GM03348 (cell line): Measurements from ENCODE around the gene PGC.

ENCODE experiments used
- DNase-seq: peaks from one replicate; pipeline ENCODE4 v3.0.0; 2012; ENCODE audit warnings: low spot score

Gene PGC

GRCh38 chr6:41697861-41698781, 49.1 kb downstream of the PGC start:
- DNase-seq, result peak; percentile 85

- no peak for DNase-seq
Observed at GRCh38 chr6:41696788-41697187, 50.4 kb downstream of the PGC start.

GRCh38 chr6:41695825-41696224, 51.4 kb downstream of the PGC start:
- DNase-seq, result no peak

- DNase-seq, result peak; percentile 37
Observed at GRCh38 chr6:41694815-41695526, 52.2 kb downstream of the PGC start.

DNA sequence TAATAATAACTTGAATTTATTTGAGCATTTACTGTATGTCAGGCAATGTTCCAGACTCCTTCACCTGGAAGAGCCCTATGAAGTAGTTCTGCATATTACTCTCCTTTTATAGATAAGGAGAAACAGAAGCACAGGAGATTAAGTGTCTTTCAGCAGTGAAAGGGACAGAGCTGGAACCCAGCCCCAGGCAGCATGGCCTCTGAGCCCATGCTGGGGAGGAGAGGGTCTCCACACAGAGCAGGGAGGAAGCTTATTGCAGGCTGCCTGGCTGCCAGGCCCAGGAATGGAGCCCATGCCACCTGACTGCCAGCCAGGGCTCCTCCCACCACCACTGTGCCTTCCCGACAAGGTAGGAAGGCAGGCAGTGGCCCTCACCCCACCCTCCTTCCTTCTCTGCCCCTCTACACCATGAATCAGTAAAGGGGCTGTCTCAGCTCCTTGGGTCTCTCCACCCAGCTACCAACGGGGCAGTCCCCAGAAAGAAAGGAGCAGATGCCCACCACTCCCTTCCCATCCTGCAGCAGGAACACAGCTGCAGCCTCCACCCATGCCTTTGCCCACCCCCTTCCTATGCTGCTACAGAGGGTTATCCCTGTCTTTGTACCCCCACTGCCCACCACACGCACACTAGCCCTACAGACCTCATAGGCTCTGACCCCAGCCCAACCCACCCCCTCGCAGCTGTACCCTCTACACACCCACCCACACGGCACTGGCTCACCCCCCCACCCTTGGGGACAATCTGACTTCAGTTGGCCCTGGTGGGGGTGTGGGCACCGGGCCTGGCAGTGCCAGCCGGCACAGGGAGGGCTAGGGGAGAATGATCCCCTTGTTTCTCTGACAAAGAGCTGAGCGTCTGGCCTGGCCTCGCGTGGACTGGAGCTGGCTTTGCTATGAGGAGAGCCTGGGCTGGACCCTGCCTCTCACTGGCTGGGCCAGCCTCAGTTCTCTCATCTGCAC, 53.6 kb downstream of the PGC start:
- DNase-seq, result no peak

GRCh38 chr6:41692730-41693129, 54.5 kb downstream of the PGC start:
- DNase-seq, result no peak

DNA sequence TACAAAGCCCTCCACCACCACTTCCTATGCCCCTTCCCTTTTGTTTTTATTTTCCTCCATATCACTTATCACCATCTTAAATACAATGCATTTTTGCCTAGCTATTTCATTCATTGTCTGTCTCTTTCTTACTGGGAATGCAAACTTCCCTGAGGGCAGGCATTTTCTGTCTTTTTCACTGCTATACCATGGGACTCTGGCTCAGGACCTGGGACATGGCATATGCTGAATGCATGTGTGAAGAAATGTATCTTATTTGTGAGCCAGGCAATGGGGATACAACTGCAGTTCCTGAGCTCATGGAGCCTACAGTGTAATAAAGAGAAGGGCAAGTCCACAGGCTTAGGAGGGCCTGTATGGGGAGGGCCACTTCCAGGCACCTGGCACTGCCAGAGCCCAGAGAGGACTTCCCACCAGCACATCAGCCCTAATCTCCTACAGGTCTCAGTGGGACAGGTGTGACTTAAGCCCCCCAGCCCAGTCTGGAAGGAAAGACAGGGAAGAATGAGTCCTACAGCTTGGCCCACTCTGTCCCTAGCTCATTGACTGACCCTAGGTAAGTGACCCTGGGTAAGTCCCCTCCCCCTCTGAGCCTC, 55.0 kb downstream of the PGC start:
- DNase-seq, result no peak

DNA sequence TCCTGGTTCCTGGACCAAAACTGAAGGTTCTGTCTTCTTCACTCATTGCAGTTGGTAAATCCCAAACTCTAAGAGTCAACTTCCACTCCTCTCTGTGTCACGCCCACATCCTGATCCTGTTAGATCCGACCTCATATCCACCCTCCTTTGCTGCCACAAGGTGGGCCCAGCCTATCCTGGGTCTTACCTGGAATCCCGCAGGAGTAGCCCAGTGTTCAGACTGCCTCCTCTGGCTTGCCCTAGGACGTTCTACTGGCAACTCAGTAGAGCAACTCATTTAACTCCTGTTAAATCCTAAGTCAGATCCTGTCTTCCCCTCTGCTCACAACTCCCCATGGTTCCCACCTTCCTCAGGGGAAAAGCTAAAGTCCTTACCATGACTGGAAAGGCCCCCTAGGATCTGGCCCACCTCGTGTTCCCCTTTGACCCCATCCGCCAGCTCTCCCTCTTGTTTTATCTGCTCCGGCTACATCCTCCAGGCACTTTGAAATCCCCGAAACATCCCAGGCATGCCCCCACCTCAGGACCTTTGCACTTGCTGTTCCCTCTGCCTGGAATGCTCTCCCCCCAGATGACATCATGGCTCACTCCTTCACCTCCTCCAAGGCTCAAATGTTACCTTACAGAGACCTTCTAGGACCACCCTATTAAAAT, 55.6 kb downstream of the PGC start:
- DNase-seq, result no peak

DNA sequence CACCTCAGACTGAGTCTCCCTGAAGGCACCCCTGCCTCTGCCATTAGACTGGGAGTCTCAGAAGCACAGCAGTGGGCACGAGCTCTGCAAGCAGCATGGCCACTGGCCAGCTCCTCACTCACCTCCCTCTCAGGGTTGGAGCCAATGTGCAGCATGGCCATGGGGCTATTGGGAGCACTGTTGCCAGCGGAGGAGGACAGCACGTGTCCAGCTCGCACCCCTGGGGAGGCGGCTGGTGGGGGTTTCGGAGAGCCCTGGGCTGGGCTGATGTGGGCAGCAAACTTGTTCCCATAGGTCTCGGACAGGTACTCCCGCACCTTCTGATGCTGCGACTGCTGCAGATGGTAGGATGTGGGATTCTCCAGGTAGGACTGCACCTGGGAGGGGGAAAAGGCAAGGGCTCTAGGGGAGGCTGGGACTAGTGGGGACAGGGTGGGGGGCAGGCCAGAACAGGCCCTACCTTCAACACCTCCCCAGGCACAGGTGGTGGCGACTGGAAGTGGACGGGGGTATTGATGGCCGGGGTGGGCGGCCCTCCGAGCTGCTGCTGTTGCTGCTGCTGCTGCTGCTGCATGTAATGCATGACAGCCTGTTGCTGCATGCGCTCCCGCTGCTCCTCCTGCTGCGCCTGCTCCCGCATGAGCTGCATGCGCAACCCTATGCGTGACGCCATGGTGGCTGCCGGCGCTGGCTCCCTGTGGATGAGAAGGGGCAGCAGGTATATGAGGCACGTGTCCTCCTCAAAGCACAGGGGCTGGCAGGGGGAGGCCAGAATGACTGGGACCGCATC, 56.5 kb downstream of the PGC start:
- no peak for DNase-seq

GRCh38 chr6:41689171-41690008, 57.8 kb downstream of the PGC start:
- peak; percentile 57 for DNase-seq

- DNase-seq, result no peak
Observed at GRCh38 chr6:41688256-41688965, 58.8 kb downstream of the PGC start.

- no peak for DNase-seq
Observed at GRCh38 chr6:41687501-41688175, 59.6 kb downstream of the PGC start.
